GM23248 (cell line): Measurements from ENCODE around the gene HOXA10. TPM values are rescaled to one million over a fixed set of nuclear protein-coding genes. Genes with fewer than 3 reads are reported as not detected.

ENCODE experiments used
- DNase-seq: peaks from one replicate; pipeline ENCODE4 v3.0.0-alpha.2; 2015
- H2AFZ ChIP-seq: fragments of 200-600 bp; sonication (generic); 2 replicates; pipeline ENCODE4 v1.6.1; 2016; ENCODE audit warnings: antibody characterized with exemption
- H3F3A ChIP-seq: fragments of 200-600 bp; sonication (generic); 2 replicates; pipeline ENCODE4 v1.6.1; 2016; ENCODE audit warnings: mild to moderate bottlenecking, antibody characterized with exemption, mixed run types; ENCODE audit not compliant: insufficient read depth
- H3K27ac ChIP-seq: fragments of 200-600 bp; sonication (generic); 2 replicates; pipeline ENCODE4 v1.5.1; 2016; ENCODE audit warnings: mild to moderate bottlenecking
- H3K27me3 ChIP-seq: fragments of 200-600 bp; sonication (generic); replicated peaks from 2 replicates; pipeline ENCODE4 v1.6.1; 2016; ENCODE audit warnings: mild to moderate bottlenecking; ENCODE audit not compliant: insufficient read depth
- H3K36me3 ChIP-seq: fragments of 200-600 bp; sonication (generic); 2 replicates; pipeline ENCODE4 v1.6.1; 2016; ENCODE audit warnings: low read depth, mild to moderate bottlenecking
- H3K4me1 ChIP-seq: fragments of 200-600 bp; sonication (generic); 2 replicates; pipeline ENCODE4 v1.6.1; 2016; ENCODE audit warnings: mild to moderate bottlenecking; ENCODE audit not compliant: insufficient read depth
- H3K4me2 ChIP-seq: fragments of 200-600 bp; sonication (generic); one replicate; pipeline ENCODE4 v1.6.1; 2016; ENCODE audit warnings: mild to moderate bottlenecking; ENCODE audit not compliant: unreplicated experiment
- H3K4me3 ChIP-seq: fragments of 200-600 bp; sonication (generic); 2 replicates; pipeline ENCODE4 v1.5.1; 2016; ENCODE audit warnings: mild to moderate bottlenecking
- H3K79me2 ChIP-seq: fragments of 200-600 bp; sonication (generic); 2 replicates; pipeline ENCODE4 v1.6.1; 2016; ENCODE audit warnings: mild to moderate bottlenecking; ENCODE audit not compliant: insufficient read depth
- H3K9ac ChIP-seq: fragments of 200-600 bp; sonication (generic); 2 replicates; pipeline ENCODE4 v1.6.1; 2016; ENCODE audit warnings: mild to moderate bottlenecking
- H3K9me2 ChIP-seq: fragments of 200-600 bp; sonication (generic); 2 replicates; pipeline ENCODE4 v1.6.1; 2016; ENCODE audit warnings: mixed run types, mild to moderate bottlenecking, moderate library complexity; ENCODE audit not compliant: insufficient read depth
- H3K9me3 ChIP-seq: fragments of 200-600 bp; sonication (generic); one replicate; pipeline ENCODE4 v1.6.1; 2017; ENCODE audit warnings: low read depth
- H4K20me1 ChIP-seq: fragments of 200-600 bp; sonication (generic); 2 replicates; pipeline ENCODE4 v1.6.0; 2016; ENCODE audit not compliant: insufficient read depth
- EZH2 ChIP-seq: fragments of 200-600 bp; sonication (generic); IDR thresholded peaks from 2 replicates; pipeline ENCODE4 v1.6.1; 2018; ENCODE audit warnings: antibody characterized with exemption, mild to moderate bottlenecking; ENCODE audit not compliant: insufficient read depth, poor library complexity, severe bottlenecking
- EZH2phosphoT487 ChIP-seq: fragments of 200-600 bp; sonication (generic); IDR thresholded peaks from 2 replicates; pipeline ENCODE4 v1.6.1; 2018; ENCODE audit warnings: antibody characterized with exemption, moderate library complexity, mild to moderate bottlenecking, low read depth; ENCODE audit not compliant: insufficient read depth
- WGBS, 2 experiments: methylation state at CpG; one replicate each; pipeline ENCODE4 v1.1.6; 2015 to 2017; ENCODE audit warnings: low lambda C conversion rate in 2 of 2, low coverage in 1 of 2; ENCODE audit errors: missing lambda C conversion rate in 2 of 2; 5-methylcytosine and 5-hydroxymethylcytosine counted together
- in situ Hi-C: fragments of 300-500 bp; cut with MboI; formaldehyde crosslinking; loops from 2 replicates; pipeline ENCODE4 v1.15.0; 2020
- polyA plus RNA-seq: library from polyadenylated mRNA; unstranded; fragments of >200 nt; fragmentation: Nextera tagmentation; extraction: Ambion mirVana; gene quantifications from 2 replicates; pipeline ENCODE4 v1.2.1, GENCODE V29; 2016
- total RNA-seq: library from RNA; depleted of rRNA; stranded (reverse); fragments of >200 nt; shearing (Covaris generic); gene quantifications from 2 replicates; pipeline ENCODE4 v1.2.3, GENCODE V29; 2014

Gene HOXA10
- total and polyA plus RNA-seq, 2 experiments from 2014 or later = 28.0 to 29.3 TPM

- no peaks in the 10 kb centered on the region for H4K20me1 ChIP-seq
- H3K4me3 ChIP-seq = peak overlapping the region; percentile 83
- in situ Hi-C loops = loop anchor here (10.0 kb wide), 1 partner anchor 969 kb away; no protein-coding TSS in a partner anchor
Measured at GRCh38 chr7:27163288-27164044, 10.7 kb downstream of the HOXA10 start.

GRCh38 chr7:27162561-27163287, 11.4 kb downstream of the HOXA10 start:
- TF ChIP-seq EZH2 (no peak), EZH2phosphoT487 (no peak)
- in situ Hi-C loops = loop anchor here (10.0 kb wide), 1 partner anchor 968 kb away; no protein-coding TSS in a partner anchor
- peak; percentile 50 for DNase-seq
- peak overlapping the region; percentile 99 for H3K27ac ChIP-seq
- WGBS, 2 experiments = 1 to 2% methylated on average over 7 of the region's 7 CpGs
- no peaks in the 10 kb centered on the region for H4K20me1 ChIP-seq
- H3K4me1 ChIP-seq = peaks cover 5% of the 10 kb centered on the region
- H3K9me2 ChIP-seq = no peaks in the 10 kb centered on the region
- peaks cover 14% of the 10 kb centered on the region for H3F3A ChIP-seq
- H3K27me3 ChIP-seq = no peaks in the 10 kb centered on the region
- H3K79me2 ChIP-seq = peaks cover 66% of the 10 kb centered on the region
- peak overlapping the region; percentile 100 for H3K4me2 ChIP-seq
- H3K36me3 ChIP-seq = peaks cover 10% of the 10 kb centered on the region; the same call in 1 of the 2 replicates
- no peaks in the 10 kb centered on the region for H3K9me3 ChIP-seq
- no peak overlapping the region for H2AFZ ChIP-seq
- H3K4me3 ChIP-seq = peak overlapping the region; percentile 83
- peak overlapping the region; percentile 98 for H3K9ac ChIP-seq

More at GRCh38 chr7:27163288-27164044, 10.7 kb downstream of the HOXA10 start:
- H3K9ac ChIP-seq = peak overlapping the region; percentile 98
- no peaks in the 10 kb centered on the region for H3K9me2 ChIP-seq
- H3K36me3 ChIP-seq = peaks cover 10% of the 10 kb centered on the region; the same call in 1 of the 2 replicates
- H3F3A ChIP-seq = peaks cover 19% of the 10 kb centered on the region
- H3K27ac ChIP-seq = peak overlapping the region; percentile 99
- H3K4me1 ChIP-seq = peaks cover 7% of the 10 kb centered on the region
- TF ChIP-seq EZH2 (no peak), EZH2phosphoT487 (no peak)
- H3K27me3 ChIP-seq = no peaks in the 10 kb centered on the region
- H3K79me2 ChIP-seq = peaks cover 74% of the 10 kb centered on the region
- no peak overlapping the region for H2AFZ ChIP-seq
- DNase-seq = peak; percentile 49
- WGBS, 2 experiments = 1 to 4% methylated on average over 23 to 24 of the region's 24 CpGs
- no peaks in the 10 kb centered on the region for H3K9me3 ChIP-seq
- peak overlapping the region; percentile 100 for H3K4me2 ChIP-seq

- Histone ChIP-seq H3K9ac (peak overlapping the region; percentile 98), H3K27ac (peak overlapping the region; percentile 99), H3K36me3 (peaks cover 10% of the 10 kb centered on the region; the same call in 1 of the 2 replicates), H3K4me3 (peak overlapping the region; percentile 83), H3K9me2 (no peaks in the 10 kb centered on the region), H3K4me1 (no peaks in the 10 kb centered on the region), H3K4me2 (peak overlapping the region; percentile 100), H3K27me3 (no peaks in the 10 kb centered on the region), H3K79me2 (peaks cover 58% of the 10 kb centered on the region), H2AFZ (no peak overlapping the region), H3F3A (peaks cover 7% of the 10 kb centered on the region), H4K20me1 (no peaks in the 10 kb centered on the region), H3K9me3 (no peaks in the 10 kb centered on the region)
- TF ChIP-seq EZH2 = no peak
- TF ChIP-seq EZH2phosphoT487 = no peak
- DNase-seq = peak; percentile 61
- in situ Hi-C loops = loop anchor here (10.0 kb wide), 1 partner anchor 967 kb away; no protein-coding TSS in a partner anchor
- WGBS, 2 experiments = 5 to 7% methylated on average over 24 to 30 of the region's 30 CpGs
Measured at GRCh38 chr7:27161721-27162560, 12.2 kb downstream of the HOXA10 start.
